Measurements from ENCODE around the gene ACSL5.
"Not testable (repeated sequence)": the region's sequence is repeated elsewhere in the genome, so short reads cannot be mapped to it uniquely, and the experiment has no call there.

ACSL5 gene

DNA sequence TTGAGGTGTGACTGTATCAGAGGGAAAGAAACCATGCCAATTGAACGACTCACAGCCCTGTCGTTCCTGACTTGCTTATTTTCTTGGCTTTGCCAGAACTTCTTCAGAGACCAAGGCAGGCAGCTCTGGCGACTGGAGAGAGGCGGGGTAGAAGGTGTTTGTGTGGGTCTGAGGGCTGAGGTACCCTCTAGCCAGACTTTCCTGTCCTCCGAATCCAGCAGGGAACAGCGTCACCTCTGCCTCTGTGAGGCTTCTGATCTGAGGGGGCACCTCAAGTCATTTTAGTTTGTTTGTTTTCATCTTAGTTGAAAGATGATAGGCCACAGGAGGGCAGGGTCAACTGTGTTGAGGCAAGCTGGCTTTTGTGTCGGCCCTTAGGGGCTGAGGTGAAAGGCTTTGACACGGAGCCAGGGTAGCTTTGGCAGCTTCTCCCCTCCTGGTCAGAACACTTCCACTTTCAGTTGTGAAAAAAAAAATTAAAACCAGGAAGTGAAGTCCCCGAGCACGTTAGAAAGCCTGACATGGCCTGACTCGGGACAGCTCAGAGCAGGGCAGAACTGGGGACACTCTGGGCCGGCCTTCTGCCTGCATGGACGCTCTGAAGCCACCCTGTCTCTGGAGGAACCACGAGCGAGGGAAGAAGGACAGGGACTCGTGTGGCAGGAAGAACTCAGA is 1.9 kb downstream of the ACSL5 start:
- H3K4me3 ChIP-seq (ENCODE audit: low read length): peak overlapping the region; percentile 13; the same call in 1 of the 2 replicates
- peak; percentile 50 for DNase-seq (ENCODE audit: low read depth)
- TF ChIP-seq, protein P1, sequence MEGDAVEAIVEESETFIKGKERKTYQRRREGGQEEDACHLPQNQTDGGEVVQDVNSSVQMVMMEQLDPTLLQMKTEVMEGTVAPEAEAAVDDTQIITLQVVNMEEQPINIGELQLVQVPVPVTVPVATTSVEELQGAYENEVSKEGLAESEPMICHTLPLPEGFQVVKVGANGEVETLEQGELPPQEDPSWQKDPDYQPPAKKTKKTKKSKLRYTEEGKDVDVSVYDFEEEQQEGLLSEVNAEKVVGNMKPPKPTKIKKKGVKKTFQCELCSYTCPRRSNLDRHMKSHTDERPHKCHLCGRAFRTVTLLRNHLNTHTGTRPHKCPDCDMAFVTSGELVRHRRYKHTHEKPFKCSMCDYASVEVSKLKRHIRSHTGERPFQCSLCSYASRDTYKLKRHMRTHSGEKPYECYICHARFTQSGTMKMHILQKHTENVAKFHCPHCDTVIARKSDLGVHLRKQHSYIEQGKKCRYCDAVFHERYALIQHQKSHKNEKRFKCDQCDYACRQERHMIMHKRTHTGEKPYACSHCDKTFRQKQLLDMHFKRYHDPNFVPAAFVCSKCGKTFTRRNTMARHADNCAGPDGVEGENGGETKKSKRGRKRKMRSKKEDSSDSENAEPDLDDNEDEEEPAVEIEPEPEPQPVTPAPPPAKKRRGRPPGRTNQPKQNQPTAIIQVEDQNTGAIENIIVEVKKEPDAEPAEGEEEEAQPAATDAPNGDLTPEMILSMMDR (conservative IDR thresholded peaks at IDR 0.05; ENCODE audit: low read length): no peak

DNA sequence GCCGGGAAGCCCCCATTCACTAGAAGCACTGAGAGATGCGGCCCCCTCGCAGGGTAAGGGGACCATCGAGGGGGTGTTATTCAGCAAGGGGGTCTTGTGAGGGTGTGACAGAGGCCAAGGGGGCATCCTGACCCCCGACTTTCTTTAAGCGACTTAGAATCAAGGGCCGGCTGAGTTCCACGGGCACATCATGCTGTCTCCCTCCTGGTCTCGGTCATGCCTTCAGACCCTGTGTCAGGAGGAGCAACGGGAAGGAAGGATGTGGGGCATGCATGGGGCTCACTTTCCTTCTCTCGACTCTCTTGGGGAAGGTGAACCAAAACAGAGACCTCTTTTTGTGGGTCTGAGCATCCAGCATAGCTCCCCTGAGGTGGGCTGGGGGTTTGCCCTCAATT is 2.5 kb downstream of the ACSL5 start:
- no peak for DNase-seq (ENCODE audit: low read depth)
- H3K4me3 ChIP-seq (ENCODE audit: low read length): no peak overlapping the region; the same call in 1 of the 2 replicates
- TF ChIP-seq, protein P1 (conservative IDR thresholded peaks at IDR 0.05; ENCODE audit: low read length): no peak

DNA sequence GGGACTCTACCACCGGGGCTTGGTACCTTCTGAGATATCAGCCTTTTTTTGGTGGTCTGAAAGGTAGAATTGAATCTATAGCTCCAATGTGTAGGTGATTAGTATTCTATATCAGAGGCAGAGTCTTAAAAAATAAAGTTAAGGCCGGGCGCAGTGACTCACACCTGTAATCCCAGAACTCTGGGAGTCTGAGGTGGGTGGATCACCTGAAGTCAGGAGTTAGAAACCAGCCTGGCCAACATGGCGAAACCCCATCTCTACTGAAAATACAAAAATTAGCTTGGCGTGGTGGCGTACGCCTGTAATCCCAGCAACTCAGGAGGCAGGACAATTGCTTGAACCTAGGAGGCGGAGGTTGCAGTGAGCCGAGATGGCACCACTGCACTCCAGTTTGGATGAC is 3.2 kb downstream of the ACSL5 start:
- H3K4me3 ChIP-seq (ENCODE audit: low read length); DNase-seq (ENCODE audit: low read depth): not testable (repeated sequence)

DNA sequence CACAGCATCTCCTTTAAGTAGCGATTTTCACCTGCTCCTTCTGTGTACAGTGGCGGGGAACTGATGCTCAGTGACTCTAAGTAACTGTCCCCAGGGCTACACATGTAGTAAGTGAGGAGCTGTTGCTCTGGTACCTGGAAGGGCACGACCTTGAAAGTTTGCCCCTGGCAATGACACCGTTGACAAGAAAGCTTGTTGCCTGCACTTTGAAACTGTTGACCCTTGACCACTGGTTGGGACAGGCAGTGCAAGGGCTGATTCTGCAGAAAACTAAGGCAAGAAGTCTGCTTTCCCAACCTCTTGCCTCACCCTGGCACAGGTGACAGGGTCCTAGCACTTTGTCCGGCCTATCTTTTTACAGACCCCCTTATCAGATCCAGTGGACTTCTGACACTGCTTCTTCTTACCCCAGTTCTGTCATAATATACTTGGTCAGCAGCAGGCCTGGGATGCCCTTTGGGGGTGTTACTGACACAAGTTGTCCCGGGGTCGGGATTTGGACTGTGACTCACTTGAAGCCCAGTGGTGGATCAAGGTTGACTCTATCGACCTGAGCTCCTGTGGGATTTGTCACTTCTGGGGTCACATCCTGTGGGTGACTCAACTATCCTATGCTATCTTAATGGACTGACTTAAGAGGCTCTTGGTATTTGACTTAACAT is 5.8 kb downstream of the ACSL5 start:
- TF ChIP-seq, protein P1 (conservative IDR thresholded peaks at IDR 0.05; ENCODE audit: low read length): no peak
- no peak for DNase-seq (ENCODE audit: low read depth)
- H3K4me3 ChIP-seq (ENCODE audit: low read length): no peak overlapping the region

DNA sequence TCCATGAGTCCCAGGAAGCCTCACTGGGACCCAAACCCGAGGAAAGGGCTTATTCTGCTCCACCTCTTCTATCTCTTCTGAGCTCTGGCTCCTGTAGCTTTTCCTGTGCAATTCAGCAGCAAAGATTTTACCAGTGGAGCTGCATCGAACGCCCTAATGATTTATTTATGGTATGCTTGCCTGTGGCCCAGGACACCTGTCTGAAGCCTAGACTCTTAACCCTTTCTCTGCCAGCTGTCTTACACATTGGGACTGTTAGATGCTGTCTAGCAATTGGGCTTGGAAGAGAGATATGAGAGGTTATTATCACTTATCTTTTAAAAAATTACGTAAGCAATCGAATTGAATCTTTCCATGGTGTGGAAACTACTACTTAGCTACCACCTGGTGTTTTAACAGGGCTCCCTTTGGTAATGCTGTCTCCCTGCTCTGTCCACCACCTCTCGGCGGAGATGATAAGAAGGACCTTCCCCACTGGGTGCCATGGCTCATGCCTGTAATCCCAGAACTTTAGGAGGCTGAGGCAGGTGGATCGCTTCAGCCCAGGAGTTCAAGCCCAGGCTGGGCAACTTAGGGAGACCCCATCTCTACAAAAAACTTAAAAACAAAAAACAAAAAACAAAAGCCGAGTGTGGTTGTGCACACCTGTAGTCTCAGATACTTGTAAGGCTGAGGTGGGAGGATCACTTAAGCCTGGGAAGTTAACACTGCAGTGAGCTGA is 8.8 kb downstream of the ACSL5 start:
- no peak overlapping the region for H3K4me3 ChIP-seq (ENCODE audit: low read length)
- DNase-seq (ENCODE audit: low read depth): no peak
- TF ChIP-seq, protein P1 (conservative IDR thresholded peaks at IDR 0.05; ENCODE audit: low read length): no peak

DNA sequence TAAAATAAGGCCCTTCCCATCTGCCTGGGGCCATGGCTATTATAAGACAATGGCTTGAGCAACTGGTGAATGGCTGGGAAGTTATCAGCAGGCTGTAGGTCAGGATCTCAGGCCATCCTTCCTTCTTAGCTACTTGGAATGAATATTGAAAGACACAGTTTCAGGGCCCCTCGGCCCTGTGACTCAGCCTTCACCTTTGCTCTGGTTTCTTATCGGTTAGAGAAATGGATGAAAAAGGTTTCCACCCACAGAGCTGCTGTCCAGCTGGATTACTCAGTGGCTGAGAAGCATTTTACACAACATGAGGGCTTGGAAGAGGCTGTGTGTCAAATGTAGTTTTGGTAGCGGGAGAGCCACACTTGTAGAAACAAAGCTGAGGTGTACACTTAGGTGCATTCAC is 9.4 kb downstream of the ACSL5 start:
- no peak overlapping the region for H3K4me3 ChIP-seq (ENCODE audit: low read length)
- TF ChIP-seq, protein P1 (conservative IDR thresholded peaks at IDR 0.05; ENCODE audit: low read length): no peak

DNA sequence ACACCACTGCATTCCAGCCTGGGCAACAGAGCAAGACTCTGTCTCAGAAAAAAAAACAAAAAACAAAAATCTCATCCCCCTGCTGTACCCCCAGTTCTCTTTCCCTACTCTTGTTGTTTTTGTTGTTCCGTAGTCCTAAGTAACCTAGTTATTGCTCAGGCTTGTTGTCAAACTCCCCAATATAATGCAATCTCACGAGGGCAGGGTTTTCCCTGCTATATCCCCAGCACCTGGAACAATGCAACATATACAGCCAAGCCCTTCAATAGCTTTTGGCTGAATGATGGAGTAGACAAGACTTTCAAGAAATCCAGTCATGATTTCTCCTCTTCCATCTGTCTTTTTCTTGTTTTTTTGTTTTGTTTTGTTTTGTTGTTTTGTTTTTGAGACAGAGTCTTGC is 10.2 kb downstream of the ACSL5 start:
- H3K4me3 ChIP-seq (ENCODE audit: low read length): no peak overlapping the region
- DNase-seq (ENCODE audit: low read depth): no peak
- TF ChIP-seq, protein P1 (conservative IDR thresholded peaks at IDR 0.05; ENCODE audit: low read length): no peak

More for the DNA sequence above, 9.4 kb downstream of the ACSL5 start:
- DNase-seq (ENCODE audit: low read depth): peak; percentile 22

Measured in AG10803 (cell line).